GM12878 (cell line): ENCODE measurements around the gene GUCY2D.

Experiments
- CREB1 ChIP-seq: IDR thresholded peaks from 2 replicates; pipeline ENCODE4 v1.6.1; 2012; ENCODE audit warnings: low read depth, mild to moderate bottlenecking, inconsistent platforms
- EZH2 ChIP-seq: IDR thresholded peaks from 2 replicates; pipeline ENCODE4 v1.6.1; 2012; ENCODE audit warnings: low read depth, mild to moderate bottlenecking, control low read depth, inconsistent platforms, low read length, borderline replicate concordance; ENCODE audit not compliant: control insufficient read depth
- JUND ChIP-seq: IDR thresholded peaks from 2 replicates; pipeline ENCODE4 v1.6.1; 2012; ENCODE audit warnings: low read depth, mild to moderate bottlenecking, low read length, improper control_type of control experiment, moderate library complexity
- SMC3 ChIP-seq: IDR thresholded peaks from 2 replicates; pipeline ENCODE4 v1.6.1; 2011; ENCODE audit warnings: low read length, improper control_type of control experiment, borderline replicate concordance
- TF ChIP-seq, protein P1 (sequence below): IDR thresholded peaks from 2 replicates; pipeline ENCODE4 v1.6.1; 2012; ENCODE audit warnings: low read depth, low read length, improper control_type of control experiment

- TF ChIP-seq EZH2 (no peak), JUND (no peak), SMC3 (no peak), CREB1 (no peak)
- TF ChIP-seq, protein P1, sequence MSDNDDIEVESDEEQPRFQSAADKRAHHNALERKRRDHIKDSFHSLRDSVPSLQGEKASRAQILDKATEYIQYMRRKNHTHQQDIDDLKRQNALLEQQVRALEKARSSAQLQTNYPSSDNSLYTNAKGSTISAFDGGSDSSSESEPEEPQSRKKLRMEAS = no peak
These were observed 44.7 kb downstream of the GUCY2D start for GRCh38 chr17:8046929-8047768.
